ENCODE results near the gene KRT80.
A peak's percentile ranks its signal among the peaks of the same experiment; 100 is the strongest.

The KRT80 gene

DNA sequence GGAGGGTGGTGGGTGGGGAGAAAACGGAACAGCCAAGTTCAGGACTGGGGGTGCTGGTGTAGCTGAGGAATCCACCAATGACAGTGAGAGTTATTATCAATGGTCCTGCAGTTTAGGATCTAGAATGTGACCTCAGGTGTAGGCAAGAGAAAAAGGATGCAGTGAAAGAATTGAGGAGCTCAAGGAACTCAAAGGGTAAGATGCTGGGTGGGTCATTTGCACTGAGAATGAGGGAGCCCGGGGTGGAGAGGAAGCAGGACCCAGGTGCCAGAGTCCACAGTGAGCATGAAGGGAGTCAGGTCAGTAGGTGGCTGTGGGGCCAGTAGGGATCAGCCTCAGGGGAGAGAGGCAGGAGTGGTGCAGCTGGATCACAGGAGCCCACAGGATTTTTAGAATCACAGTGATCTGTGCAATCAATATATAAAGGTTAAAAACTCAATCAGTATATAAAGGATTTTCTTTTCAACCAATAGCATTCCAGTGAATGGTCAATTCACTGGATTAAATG, 38.1 kb upstream of the KRT80 start:
- DNase-seq (ENCODE audit: low read depth in 3 of 3, low spot score in 1 of 3), result no peak

DNA sequence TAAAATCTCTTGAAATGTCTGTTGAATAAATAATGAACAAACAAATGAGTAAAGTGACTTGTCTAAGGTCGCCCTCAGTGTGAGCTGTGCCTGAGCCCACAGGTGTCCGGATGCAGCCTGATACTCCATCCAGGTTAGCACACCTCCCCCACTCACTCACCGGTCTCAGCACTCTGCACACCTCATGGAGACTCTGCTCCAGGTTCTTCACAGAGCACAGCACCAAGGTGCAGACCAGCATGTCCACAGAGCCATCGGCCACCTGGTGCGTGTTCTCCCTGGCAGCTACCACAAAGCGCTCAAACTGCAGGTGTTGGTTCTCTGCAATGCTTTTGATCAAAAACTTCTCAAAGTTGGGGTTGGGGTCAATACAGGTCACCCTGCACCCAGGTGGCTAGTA, 37.1 kb upstream of the KRT80 start:
- no peak for DNase-seq (ENCODE audit: low read depth in 3 of 3, low spot score in 1 of 3)

DNA sequence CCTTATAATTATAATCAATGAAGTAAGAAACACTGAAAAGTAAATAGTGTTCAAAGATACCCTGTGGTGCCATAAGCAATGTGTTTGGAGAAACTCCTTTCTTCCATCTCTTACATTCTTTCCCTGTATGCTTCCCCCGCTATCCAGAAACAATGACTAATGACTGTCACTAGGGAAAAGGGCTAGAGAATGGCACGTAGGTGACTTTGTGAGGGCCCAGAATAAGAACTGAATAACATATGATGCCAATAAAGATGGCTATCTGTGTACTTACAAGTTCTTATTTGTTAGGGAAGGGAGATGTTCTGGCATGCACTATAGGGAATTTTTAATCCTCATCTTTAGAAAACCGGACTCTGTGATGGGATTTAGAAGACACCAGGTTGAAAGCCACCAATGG, 36.6 kb upstream of the KRT80 start:
- DNase-seq (ENCODE audit: low read depth in 3 of 3, low spot score in 1 of 3), result no peak

DNA sequence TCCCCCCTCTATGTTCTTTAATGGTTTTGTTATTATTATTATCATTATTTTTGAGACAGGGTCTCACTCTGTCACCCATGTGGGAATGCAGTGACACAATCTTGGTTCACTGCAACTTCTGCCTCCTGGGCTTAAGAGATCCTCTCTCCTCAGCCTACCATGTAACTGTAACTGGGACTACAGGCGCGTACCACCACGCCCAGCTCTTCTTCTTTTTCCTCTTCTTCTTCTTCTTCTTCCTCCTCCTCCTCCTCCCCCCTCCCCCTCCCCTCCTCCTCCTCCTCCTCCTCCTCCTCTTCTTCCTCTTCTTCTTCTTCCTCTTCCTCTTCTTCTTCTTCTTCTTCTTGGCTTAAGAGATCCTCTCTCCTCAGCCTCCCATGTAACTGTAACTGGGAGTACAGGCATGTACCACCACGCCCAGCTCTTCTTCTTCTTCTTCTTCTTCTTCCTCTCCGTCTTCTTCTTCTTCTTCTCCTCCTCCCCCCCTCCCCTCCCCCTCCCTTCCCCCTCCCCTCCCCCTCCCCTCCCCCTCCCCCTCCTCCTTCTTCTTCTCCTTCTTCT, 35.9 kb upstream of the KRT80 start:
- DNase-seq (ENCODE audit: low read depth in 3 of 3, low spot score in 1 of 3), result no peak

DNA sequence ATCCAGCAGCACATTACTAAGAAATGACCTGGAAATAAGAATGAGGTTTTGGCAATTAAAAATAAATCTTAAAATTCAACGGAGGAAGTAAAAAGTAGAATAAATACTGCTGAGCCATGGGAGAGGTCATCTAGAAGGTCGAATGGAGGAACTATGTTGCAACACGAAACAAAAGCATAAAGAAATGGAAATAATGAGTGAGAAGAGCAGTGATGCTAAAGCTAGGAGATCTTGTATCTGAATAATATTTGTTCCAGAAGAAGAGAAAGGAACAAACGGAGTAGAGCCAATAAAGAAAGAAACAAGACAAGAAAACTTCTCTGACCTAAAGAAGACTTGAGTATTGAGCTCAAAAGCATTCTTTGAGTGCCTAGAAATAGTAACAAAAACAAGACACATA, 34.6 kb upstream of the KRT80 start:
- no peak for DNase-seq (ENCODE audit: low read depth in 3 of 3, low spot score in 1 of 3)

DNA sequence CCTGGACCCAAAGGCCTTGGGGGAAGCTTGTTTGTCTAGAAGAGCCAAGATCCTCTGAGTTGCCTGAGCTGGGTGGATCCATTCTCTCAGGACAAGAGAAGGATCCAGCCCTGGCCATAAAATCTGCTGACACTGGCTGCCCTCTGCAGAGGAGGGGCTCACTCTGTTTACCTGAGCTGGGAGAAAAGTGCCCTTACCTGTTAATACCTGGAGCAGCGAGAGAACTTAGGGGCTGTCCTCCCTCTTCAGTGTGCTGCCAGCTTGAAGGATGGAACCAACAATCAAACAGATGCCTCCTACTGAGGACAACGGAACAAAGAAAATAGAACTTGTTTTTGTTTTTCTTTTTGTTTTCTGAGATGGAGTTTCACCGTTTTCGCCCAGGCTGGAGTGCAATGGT, 33.9 kb upstream of the KRT80 start:
- no peak for DNase-seq (ENCODE audit: low read depth in 3 of 3, low spot score in 1 of 3)

DNA sequence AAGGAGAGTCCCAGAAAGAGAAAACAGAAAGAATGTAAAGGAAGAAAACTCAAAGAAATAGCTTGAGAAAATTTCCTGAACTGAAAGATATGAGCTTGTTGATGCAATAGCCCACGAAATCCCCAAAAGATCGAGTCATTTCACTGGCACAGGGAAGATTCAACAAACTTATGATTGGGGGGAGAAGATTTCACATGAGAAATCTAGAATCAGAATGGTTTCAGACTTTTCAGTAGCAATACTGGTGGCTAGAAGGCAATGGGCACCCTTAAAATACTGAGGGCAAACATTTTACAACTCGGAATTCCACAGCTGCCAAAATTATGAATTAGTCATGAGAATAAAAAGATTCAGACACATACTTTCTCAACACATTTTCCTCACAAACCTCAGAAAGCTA, 32.3 kb upstream of the KRT80 start:
- DNase-seq (ENCODE audit: low read depth in 3 of 3, low spot score in 1 of 3), result no peak

DNA sequence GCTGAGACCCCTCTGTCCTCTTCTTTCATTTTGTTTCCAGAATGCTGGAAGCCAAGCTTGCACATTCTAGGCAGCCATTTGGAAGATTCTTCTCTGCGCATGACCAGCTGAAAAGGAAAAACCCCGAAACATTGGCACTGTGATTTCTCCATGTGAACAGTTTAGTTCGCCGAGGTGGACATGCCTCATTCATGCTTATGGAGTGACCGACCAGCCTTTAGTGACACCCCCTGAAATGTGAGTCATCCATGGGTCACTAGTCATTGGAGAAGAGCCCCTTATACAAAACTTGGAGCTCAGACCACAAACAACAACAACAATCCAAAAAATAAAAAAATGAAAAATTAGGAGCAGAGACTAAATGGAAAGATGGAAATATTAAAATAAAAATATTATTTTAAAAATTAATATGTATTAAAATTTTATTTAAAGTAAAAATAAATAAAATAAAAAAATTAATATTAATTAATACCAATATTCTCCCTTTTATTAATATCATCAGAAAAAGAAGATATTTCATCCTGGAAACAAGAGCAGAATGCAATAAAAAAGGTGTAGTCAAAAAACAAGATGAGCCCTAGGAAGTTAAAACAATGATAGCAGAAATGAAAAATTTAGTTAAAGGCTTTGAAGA, 31.7 kb upstream of the KRT80 start:
- DNase-seq (ENCODE audit: low read depth in 3 of 3, low spot score in 1 of 3), result no peak

DNA sequence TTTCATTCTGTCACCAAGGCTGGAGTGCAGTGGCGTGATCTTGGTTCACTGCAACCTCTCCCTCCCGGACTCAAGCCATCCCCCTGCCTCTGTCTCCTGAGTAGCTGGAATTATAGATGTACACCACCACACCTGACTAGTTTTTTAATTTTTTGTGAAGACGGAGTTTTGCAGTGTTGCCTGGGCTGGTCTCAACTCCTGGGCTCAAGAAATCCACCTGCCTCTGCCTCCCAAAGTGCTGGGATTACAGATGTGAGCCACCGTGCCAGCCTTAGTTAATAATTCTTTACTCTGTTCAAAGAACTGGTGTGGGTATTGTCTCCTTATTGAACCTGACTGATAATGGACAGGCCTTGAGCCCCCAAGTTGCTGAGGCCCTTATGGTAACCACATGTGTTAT, 30.9 kb upstream of the KRT80 start:
- no peak for DNase-seq (ENCODE audit: low read depth in 3 of 3, low spot score in 1 of 3)

DNA sequence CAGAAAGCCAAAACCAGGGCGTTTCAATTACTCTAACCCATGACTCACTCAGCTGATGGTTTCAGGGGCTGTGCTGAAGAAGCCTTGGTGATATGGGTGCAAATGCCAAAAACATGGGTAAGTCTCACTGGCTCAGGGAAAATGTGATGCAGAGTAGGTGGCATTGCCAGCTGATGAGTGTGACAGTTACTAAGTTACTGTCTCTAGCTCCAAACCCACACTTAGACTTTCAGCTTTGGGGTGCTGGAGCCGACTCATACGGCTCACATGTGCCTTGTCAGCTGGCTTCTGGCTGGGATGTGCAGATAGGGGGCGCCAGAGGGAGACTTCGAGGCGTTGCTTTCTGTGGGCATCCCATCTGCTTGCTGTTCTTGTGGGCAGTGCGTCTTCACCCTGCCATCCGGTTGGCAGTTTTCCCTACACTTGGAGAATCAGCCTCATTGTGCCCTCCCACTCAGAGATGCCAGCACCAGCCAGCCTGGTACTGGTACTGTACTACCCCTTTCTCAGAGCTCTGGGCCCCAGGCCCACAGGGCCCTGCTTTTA, 30.2 kb upstream of the KRT80 start:
- DNase-seq (ENCODE audit: low read depth in 3 of 3, low spot score in 1 of 3), result peak in 1 of 3 donors; percentile 52

DNA sequence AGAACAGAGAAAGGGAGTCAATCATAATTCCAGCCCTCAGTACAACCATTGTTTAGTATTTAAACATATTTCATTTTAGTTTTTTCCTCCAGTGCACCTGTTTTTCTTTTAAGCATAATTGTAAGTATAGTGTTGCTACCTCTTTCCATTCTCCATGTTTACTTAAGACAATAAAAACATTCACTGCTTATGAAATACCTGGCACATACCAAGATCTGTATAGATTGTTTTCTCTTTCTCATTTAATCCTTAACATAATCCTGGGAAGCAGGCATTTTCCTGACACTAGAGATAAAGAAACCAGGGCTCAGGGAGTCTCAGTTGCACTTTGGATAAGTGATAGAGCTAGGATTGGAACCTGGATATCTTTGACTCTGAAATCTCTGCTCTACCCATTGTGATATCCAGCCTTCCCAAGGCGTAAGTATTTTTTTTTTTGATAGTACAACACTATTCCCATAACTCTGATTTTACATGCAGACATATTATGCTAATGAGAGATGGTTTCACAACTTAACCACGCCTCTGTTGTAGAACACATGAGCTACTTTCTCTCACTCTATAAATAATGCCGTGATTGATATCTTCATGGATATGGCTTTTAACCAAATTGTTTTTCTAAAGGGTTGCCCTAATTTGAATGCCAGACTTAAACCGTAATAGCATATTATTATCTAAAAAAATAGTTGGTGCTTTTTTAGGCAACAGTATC, 29.4 kb upstream of the KRT80 start:
- no peak for DNase-seq (ENCODE audit: low read depth in 3 of 3, low spot score in 1 of 3)

DNA sequence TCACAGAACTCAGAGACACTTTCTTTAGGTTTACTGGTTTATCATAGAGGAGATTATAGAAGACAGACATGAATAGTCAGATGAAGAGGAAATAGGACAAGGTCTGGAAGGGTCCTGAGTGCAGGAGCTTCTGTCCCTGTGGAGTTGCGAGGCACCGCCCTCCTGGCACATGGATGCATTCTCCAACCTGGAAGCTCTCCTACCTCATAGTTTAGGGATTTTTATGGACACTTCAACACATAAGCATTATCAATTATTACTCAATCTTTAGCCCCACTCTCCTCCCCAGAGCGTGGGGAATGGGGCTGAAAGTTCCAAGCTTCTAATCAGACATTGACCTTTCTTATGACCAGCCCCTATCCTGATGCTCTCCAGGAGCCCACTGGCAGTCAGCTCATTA, 28.7 kb upstream of the KRT80 start:
- no peak for DNase-seq (ENCODE audit: low read depth in 3 of 3, low spot score in 1 of 3)

DNA sequence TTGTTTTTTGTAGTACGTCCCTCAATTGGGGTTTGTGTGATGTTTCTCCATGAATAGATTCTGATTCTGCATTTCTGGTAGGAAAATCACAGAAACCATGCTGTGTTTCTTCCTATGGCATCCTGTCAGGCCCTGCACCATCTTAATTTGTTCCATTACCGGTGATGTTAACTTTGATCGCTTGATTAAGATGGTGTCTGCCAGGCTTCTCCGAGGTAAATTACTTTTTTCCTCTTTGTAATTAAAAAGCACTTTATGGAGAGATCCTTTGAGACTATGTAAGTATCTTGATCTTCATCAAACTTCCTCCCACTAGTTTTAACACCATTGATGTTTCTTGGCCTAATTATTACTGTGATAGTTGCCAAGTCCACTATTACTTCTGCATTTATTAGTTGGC, 26.2 kb upstream of the KRT80 start:
- DNase-seq (ENCODE audit: low read depth in 3 of 3, low spot score in 1 of 3), result no peak

DNA sequence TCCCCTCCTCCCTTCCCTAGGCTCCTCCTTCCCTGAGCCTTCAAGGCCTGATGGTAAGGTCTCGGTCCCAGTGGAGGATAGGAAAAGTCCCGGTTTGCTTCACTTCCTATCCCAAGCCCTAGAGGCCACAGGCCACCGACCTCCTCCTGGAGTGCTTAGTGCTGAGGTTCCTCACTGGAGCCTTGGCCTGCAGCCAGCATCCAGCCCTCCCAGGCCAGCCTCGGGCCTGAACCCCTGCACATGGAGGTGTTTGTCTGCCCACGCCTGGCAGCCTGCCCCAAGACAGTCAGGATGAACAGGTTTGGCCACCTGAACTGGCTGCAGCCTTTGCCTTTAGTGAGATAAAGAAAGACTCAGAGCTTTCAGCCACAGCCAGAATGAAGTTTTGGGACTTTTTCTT, 25.4 kb upstream of the KRT80 start:
- no peak for DNase-seq (ENCODE audit: low read depth in 3 of 3, low spot score in 1 of 3)

DNA sequence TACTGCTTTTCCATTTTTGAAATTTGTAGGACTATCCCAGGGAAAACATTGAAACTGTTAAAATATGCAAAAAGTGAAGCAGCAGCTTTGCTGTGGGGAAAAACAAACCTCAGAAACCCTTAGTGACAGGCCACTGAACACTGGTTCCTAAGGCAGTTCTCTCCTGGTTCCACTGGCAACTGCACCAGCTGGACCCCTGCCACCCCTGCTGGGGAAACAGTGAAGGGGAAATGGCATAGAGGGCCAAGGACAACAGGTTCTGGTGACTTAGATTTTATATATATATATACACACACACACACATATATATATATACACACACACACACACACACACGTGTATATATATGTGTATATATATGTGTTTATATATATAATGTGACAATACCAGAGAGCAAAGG, 25.0 kb upstream of the KRT80 start:
- no peak for DNase-seq (ENCODE audit: low read depth in 3 of 3, low spot score in 1 of 3)

DNA sequence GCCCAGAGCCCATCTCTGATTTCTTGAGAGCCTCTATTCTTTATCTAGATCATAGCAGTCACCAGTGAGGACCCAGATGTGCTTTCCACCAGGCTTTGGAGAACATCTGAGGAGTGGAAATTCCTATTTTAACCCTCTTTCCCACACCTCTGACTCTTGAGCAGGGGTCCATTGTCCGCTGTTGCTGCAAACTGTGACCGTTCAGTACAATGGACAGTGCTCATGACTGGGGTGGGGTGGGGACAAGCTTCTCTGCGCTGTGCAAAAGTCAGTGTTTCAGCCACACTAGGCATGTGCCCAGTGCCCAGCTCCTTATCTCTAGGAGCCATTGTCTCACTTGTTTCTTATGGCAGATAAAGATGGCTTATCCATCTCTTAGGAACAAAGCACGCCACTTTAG, 24.3 kb upstream of the KRT80 start:
- DNase-seq (ENCODE audit: low read depth in 3 of 3, low spot score in 1 of 3), result no peak

DNA sequence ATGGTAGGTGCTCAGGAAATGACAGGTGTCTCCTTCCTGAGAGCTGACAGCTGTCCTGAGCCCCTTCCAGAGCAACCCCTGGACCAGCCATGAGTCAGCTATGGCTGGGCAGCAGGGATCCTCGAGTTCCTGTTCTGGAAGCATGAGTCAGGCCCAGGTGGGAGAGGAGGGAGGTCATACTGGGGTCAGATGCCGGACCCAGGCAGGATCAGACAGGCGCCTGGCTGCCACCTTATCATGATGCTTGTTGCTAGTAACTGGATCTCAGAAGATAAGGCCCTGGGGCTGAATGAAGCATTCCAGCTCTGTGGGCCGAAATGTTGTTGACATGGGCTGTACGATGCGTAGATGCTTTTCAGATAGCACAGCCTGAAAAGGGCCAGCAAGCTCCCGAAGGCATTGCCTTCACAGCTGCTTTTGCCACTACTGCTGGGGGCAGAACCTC, 23.8 kb upstream of the KRT80 start:
- DNase-seq (ENCODE audit: low read depth in 3 of 3, low spot score in 1 of 3), result no peak

DNA sequence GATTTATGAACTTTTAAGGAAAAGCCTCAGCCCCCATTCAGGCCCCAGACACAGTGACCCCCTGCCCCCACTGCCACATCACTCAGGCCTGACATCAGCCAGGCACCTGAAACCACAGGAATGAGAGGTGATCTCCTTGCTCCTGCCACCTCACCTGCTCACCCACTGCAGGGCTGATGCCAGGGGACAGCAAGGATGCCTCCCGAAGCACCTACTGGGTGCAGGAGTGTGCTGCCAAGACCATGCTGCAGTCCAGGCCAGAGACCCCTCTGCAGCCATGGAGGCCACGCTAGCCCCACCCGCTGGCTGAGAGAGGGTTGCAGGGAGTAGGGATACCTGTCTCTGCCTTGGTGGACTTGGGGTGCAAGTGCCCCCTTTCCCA, 22.6 kb upstream of the KRT80 start:
- DNase-seq (ENCODE audit: low read depth in 3 of 3, low spot score in 1 of 3), result no peak

DNA sequence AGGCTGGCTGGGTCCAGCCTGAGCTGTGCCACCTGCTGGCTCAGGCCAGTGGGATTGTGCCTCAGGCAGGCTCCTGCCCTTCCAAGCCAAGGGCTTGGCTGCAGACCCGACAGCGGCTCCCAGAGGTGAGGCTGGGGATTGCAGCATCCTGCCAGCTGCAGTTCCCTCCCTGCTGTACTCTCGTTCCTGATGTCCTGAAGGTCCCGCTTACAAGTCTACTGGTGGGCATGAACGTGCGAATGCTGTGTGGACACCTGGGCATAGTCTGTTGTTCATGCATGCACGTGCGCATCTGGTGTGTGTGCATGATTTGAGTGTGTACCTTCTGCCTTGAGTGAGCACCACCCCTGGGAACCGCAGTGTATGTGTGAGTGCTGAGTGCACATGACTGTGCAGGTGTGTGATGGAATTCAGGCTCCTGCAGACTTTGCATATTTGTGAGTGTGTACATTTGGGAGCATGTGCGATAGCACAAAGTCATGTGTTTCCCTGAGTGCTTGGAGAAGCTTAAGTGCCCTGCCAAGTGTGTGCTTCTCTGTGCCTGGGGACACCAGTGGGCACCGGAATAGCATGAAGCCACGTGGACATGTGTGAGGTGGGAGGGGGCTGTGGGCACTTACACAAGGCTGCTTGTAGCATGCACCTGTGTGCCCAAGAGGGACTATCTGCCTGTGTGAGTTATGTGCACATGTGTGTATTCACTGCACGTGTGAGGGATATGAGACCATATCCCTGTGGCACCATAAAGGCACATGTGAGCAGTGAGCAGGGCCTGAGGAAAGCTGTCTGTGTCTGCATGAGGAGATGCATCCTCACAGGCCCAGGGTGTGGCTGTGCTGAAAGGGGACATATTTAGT, 22.0 kb upstream of the KRT80 start:
- DNase-seq (ENCODE audit: low read depth in 3 of 3, low spot score in 1 of 3), result peak in 1 of 3 donors; percentile 37

DNA sequence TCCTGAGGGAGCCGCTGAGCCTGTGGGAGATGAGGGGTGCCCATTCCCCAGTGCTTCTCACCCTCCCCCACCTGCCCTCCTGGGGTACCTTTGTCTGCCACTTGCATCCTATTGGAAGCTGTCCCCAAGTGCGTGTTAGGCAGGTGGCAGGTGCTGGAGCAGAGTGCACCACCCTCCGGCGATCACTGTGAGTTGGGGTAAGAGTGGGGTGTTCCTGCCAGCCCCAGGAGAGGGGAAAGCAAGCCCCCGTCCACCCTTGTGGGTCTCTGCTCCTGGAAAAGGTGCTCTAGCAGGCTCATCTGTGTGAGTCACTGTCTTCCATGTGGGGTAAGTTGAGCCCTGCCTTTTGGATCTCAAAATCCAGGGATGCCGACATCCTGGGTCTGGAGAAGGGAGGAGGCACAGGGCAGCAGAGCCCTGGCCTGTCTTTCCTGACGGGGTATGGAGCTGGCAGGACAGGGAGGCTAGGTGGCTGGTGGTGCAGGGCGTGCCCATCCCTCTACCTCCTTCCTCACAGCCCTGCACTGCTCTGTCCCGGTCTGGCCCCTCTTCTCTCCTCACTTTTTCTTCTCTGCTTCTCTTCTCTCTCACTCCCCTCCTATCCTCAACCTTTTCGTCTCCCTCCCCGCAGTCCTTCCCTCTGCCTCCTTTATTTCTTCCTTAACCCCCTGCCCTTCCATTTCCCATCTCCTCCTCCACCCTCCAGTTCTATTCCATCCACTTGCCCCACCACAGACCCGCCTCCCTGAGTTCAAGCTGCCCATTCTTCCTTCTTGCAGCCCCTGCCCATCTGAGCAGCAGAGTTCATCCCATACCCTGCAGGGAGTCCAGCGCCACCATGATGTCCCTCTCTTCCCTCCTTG, 21.1 kb upstream of the KRT80 start:
- DNase-seq (ENCODE audit: low read depth in 3 of 3, low spot score in 1 of 3), result no peak
